CD14-positive monocyte (primary cell): ENCODE data around the gene MEIS2. TPM values are rescaled to one million over a fixed set of nuclear protein-coding genes. Genes with fewer than 3 reads are reported as not detected.

ENCODE experiments used
- DNase-seq, 3 donors: peaks; one replicate each; pipeline ENCODE4 v3.0.0-alpha.2; 2011 to 2022
- H2AFZ ChIP-seq: 2 replicates; pipeline ENCODE4 v1.6.0; 2012; ENCODE audit warnings: mild to moderate bottlenecking, low read depth, low read length, inconsistent platforms; ENCODE audit not compliant: insufficient read depth, poor library complexity, severe bottlenecking
- H3K27ac ChIP-seq, 2 donors: 1 replicate in 1 of 2; 2 replicates in 1 of 2; pipeline ENCODE4 v1.5.1; 2012 to 2013; ENCODE audit warnings: low read length in 2 of 2, control low read depth in 1 of 2, inconsistent platforms in 1 of 2, low read depth in 1 of 2, mild to moderate bottlenecking in 1 of 2
- H3K27me3 ChIP-seq, 2 donors: one replicate each; pipeline versions ENCODE4 v1.6.0 to v1.6.1; 2011 to 2013; ENCODE audit warnings: low read length in 2 of 2; ENCODE audit not compliant: control insufficient read depth in 2 of 2, insufficient read depth in 2 of 2
- H3K36me3 ChIP-seq, 2 donors: replicated peaks in 1 of 2; 1 replicate in 1 of 2; 2 replicates in 1 of 2; pipeline versions ENCODE4 v1.5.1 to v1.6.1; 2012 to 2013; ENCODE audit warnings: low read length in 2 of 2, control low read depth in 1 of 2, inconsistent platforms in 1 of 2, mild to moderate bottlenecking in 1 of 2; ENCODE audit not compliant: insufficient read depth in 2 of 2, control insufficient read depth in 1 of 2
- H3K4me1 ChIP-seq, 2 donors: 1 replicate in 1 of 2; 2 replicates in 1 of 2; pipeline versions ENCODE4 v1.5.1 to v1.6.1; 2012 to 2013; ENCODE audit warnings: low read length in 2 of 2, control low read depth in 1 of 2, inconsistent platforms in 1 of 2, mild to moderate bottlenecking in 1 of 2, moderate library complexity in 1 of 2; ENCODE audit not compliant: insufficient read depth in 2 of 2, control insufficient read depth in 1 of 2
- H3K4me2 ChIP-seq: replicated peaks from 2 replicates; pipeline ENCODE3; 2012; ENCODE audit warnings: low read length, moderate library complexity, mild to moderate bottlenecking; ENCODE audit not compliant: poor library complexity, severe bottlenecking; ENCODE audit errors: extremely low read depth
- H3K4me3 ChIP-seq, 3 experiments: fragments of 200-600 bp in 1 of 3; sonication (generic) in 1 of 3; replicated peaks in 1 of 3; 1 replicate in 2 of 3; 2 replicates in 1 of 3; pipeline ENCODE4 v1.5.1; 2011 to 2013; ENCODE audit warnings: low read length in 3 of 3, mild to moderate bottlenecking in 3 of 3, control low read depth in 2 of 3, low read depth in 2 of 3, inconsistent platforms in 1 of 3, moderate library complexity in 1 of 3
- H3K79me2 ChIP-seq: 2 replicates; pipeline ENCODE4 v1.6.0; 2012; ENCODE audit warnings: mild to moderate bottlenecking, control low read depth, inconsistent platforms, low read length, moderate library complexity; ENCODE audit not compliant: insufficient read depth
- H3K9ac ChIP-seq: 2 replicates; pipeline ENCODE4 v1.6.0; 2017; ENCODE audit warnings: low read length, mild to moderate bottlenecking; ENCODE audit not compliant: insufficient read depth, poor library complexity, severe bottlenecking
- H3K9me3 ChIP-seq, 2 donors: replicated peaks in 1 of 2; 1 replicate in 1 of 2; 2 replicates in 1 of 2; pipeline versions ENCODE4 v1.5.1 to v1.6.1; 2012 to 2013; ENCODE audit warnings: low read length in 2 of 2, control low read depth in 1 of 2; ENCODE audit not compliant: control insufficient read depth in 1 of 2, insufficient read depth in 1 of 2
- H4K20me1 ChIP-seq: 2 replicates; pipeline ENCODE4 v1.6.0; 2012; ENCODE audit warnings: mild to moderate bottlenecking, low read length, control low read depth, moderate library complexity; ENCODE audit not compliant: insufficient read depth
- H3K27ac Mint-ChIP-seq, 7 donors: one replicate each; pipeline ENCODE4 v1.8.0; 2020; ENCODE audit warnings: mild to moderate bottlenecking in 7 of 7, mixed read lengths in 7 of 7, moderate library complexity in 6 of 7, inconsistent platforms in 2 of 7
- H3K27me3 Mint-ChIP-seq, 3 donors: one replicate each; pipeline ENCODE4 v1.8.0; 2021 to 2022; ENCODE audit warnings: low read depth in 3 of 3, mild to moderate bottlenecking in 3 of 3, mixed read lengths in 3 of 3, moderate library complexity in 3 of 3, inconsistent platforms in 1 of 3
- H3K36me3 Mint-ChIP-seq, 2 donors: one replicate each; pipeline ENCODE4 v1.8.0; 2020; ENCODE audit warnings: mixed read lengths in 2 of 2, inconsistent platforms in 1 of 2, mild to moderate bottlenecking in 1 of 2
- H3K4me1 Mint-ChIP-seq: one replicate; pipeline ENCODE4 v1.8.0; 2020; ENCODE audit warnings: mild to moderate bottlenecking, mixed read lengths
- H3K4me3 Mint-ChIP-seq, 2 donors: one replicate each; pipeline ENCODE4 v1.8.0; 2020; ENCODE audit warnings: mild to moderate bottlenecking in 2 of 2, mixed read lengths in 2 of 2, moderate library complexity in 1 of 2
- H3K9me3 Mint-ChIP-seq, 7 donors: one replicate each; pipeline ENCODE4 v1.8.0; 2020 to 2022; ENCODE audit warnings: mixed read lengths in 7 of 7, mild to moderate bottlenecking in 6 of 7, moderate library complexity in 6 of 7, inconsistent platforms in 2 of 7
- WGBS: methylation state at CpG from one replicate; pipeline ENCODE4 v1.1.5; 2013; ENCODE audit warnings: missing lambda C conversion rate; ENCODE audit not compliant: insufficient coverage; 5-methylcytosine and 5-hydroxymethylcytosine counted together
- intact Hi-C, 2 donors: fragments of 100-400 bp; cut with micrococcal nuclease; formaldehyde crosslinking; loops; one replicate each; pipeline versions ENCODE4 v1.15.0 to v1.15.1; 2023
- polyA plus RNA-seq, 3 donors: library from polyadenylated mRNA; depleted of rRNA in 1 of 3; unstranded in 2 of 3; stranded (reverse) in 1 of 3; fragments of 300-500 nt in 2 of 3; fragments of >200 nt in 1 of 3; fragmentation: Illumina TruSeq in 2 of 3; gene quantifications; 1 replicate in 2 of 3; 2 replicates in 1 of 3; pipeline ENCODE4 v1.2.3, GENCODE V29; 2012 to 2021
- TF ChIP-seq, protein P1 (sequence below): fragments of 200-600 bp; IDR thresholded peaks from one replicate; pipeline ENCODE4 v1.8.0; 2022; ENCODE audit warnings: antibody characterized with exemption, mild to moderate bottlenecking

Gene MEIS2
- polyA plus RNA-seq, 3 donors = not detected

DNA sequence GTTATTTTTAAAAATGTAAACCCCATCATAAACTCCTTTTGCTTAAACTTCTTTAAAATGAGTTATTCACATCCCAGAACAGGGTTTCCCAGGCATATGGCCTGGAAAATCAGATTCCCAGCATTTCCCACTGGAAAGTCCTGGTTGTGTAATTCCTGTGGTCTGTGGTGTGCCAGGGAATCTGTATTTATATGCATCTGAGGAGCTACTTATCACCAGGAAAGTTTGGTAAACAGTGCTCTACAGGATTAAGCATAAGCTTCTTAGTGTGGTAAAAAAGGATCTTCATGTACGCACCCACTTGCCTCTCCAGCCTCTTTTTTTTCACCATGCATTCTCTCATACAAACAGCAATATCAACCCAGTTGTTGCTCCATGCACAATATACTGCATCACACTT is 28.2 kb downstream of the MEIS2 start:
- Mint-ChIP-seq H3K4me3 (no peak overlapping the region), H3K36me3 (no peaks in the 10 kb centered on the region), H3K27me3 (peaks cover 0 to 5% (median 1%) of the 10 kb centered on the region in 3 donors), H3K9me3 (peaks cover 0 to 3% (median 0%) of the 10 kb centered on the region in 7 donors), H3K4me1 (no peaks in the 10 kb centered on the region), H3K27ac (no peak overlapping the region)
- Histone ChIP-seq H3K4me2 (no peak overlapping the region), H3K27me3 (no peaks in the 10 kb centered on the region), H3K4me3 (no peak overlapping the region), H3K4me1 (no peaks in the 10 kb centered on the region), H3K79me2 (no peaks in the 10 kb centered on the region), H4K20me1 (no peaks in the 10 kb centered on the region), H3K9ac (no peak overlapping the region), H2AFZ (no peak overlapping the region), H3K9me3 (no peaks in the 10 kb centered on the region), H3K27ac (no peak overlapping the region), H3K36me3 (no peaks in the 10 kb centered on the region)
- WGBS = 100% methylated on average over 1 of the region's 1 CpG
- TF ChIP-seq, protein P1, sequence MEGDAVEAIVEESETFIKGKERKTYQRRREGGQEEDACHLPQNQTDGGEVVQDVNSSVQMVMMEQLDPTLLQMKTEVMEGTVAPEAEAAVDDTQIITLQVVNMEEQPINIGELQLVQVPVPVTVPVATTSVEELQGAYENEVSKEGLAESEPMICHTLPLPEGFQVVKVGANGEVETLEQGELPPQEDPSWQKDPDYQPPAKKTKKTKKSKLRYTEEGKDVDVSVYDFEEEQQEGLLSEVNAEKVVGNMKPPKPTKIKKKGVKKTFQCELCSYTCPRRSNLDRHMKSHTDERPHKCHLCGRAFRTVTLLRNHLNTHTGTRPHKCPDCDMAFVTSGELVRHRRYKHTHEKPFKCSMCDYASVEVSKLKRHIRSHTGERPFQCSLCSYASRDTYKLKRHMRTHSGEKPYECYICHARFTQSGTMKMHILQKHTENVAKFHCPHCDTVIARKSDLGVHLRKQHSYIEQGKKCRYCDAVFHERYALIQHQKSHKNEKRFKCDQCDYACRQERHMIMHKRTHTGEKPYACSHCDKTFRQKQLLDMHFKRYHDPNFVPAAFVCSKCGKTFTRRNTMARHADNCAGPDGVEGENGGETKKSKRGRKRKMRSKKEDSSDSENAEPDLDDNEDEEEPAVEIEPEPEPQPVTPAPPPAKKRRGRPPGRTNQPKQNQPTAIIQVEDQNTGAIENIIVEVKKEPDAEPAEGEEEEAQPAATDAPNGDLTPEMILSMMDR = no peak
- DNase-seq = no peak
- intact Hi-C loops = no loop called here

DNA sequence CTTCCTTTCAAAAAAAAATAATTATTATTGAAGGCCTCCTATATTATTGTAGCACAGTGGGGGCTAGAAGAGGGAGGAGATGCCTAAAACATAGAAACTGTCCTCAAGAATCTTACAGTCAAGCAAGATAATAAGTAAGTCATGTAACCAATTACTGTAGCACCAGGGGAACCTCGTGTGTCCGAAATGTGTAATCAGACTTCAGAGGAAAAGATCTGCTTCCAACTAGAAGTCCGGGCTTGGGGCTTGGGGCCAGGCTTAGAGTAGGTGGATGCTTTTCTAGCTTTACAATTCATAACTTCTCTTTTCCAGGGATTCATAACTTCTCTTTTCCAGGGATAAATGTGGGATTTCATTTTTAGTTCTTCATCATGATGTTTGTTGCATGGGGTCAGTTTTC is 29.2 kb downstream of the MEIS2 start:
- no peak overlapping the region for H3K4me3 Mint-ChIP-seq
- intact Hi-C loops = no loop called here
- Histone ChIP-seq H3K27me3 (no peaks in the 10 kb centered on the region), H3K27ac (no peak overlapping the region), H3K36me3 (no peaks in the 10 kb centered on the region), H3K4me1 (no peaks in the 10 kb centered on the region), H3K9ac (no peak overlapping the region), H4K20me1 (no peaks in the 10 kb centered on the region), H3K79me2 (no peaks in the 10 kb centered on the region), H3K4me3 (no peak overlapping the region), H2AFZ (no peak overlapping the region), H3K9me3 (no peaks in the 10 kb centered on the region), H3K4me2 (no peak overlapping the region)
- H3K9me3 Mint-ChIP-seq = no peaks in the 10 kb centered on the region
- WGBS = no CpG with 5 or more reads among the region's 3 CpGs
- TF ChIP-seq, protein P1 = no peak
- peaks cover 0 to 5% (median 1%) of the 10 kb centered on the region in 3 donors for H3K27me3 Mint-ChIP-seq
- no peaks in the 10 kb centered on the region for H3K36me3 Mint-ChIP-seq
- H3K4me1 Mint-ChIP-seq = no peaks in the 10 kb centered on the region
- no peak for DNase-seq
- no peak overlapping the region for H3K27ac Mint-ChIP-seq
